ENCODE data around the gene CACNA1D. TPM values are rescaled to one million over a fixed set of nuclear protein-coding genes. Genes with fewer than 3 reads are reported as not detected.

Gene CACNA1D
- total RNA-seq, 2 donors from 2014 or later = 9.9 to 20.4 TPM

DNA sequence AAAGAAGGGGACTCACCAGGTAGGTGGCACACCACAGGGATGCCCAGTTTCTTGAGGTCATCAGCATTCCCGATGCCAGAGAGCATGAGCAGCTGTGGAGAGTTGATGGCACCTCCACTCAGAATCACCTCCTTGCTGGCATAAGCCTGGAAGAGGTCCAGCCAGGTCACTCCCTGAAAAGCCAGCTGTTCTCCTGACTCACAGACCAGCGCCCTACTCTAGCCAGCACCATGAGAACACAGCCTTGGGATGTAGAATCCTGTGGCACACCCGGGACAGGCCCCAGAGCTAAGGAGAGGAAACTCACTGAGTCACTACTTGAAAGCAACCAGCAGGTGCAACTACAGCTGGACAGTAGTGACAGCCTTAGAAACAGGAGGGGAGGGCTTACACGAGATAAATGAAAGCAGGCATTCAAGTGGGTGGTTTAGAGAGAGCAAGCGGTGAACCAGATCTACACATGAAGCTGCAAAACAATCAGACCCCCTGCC is 327.3 kb downstream of the CACNA1D start:
- no peak for TF ChIP-seq POLR2A (IDR thresholded peaks at IDR 0.05)
- TF ChIP-seq, protein P1, sequence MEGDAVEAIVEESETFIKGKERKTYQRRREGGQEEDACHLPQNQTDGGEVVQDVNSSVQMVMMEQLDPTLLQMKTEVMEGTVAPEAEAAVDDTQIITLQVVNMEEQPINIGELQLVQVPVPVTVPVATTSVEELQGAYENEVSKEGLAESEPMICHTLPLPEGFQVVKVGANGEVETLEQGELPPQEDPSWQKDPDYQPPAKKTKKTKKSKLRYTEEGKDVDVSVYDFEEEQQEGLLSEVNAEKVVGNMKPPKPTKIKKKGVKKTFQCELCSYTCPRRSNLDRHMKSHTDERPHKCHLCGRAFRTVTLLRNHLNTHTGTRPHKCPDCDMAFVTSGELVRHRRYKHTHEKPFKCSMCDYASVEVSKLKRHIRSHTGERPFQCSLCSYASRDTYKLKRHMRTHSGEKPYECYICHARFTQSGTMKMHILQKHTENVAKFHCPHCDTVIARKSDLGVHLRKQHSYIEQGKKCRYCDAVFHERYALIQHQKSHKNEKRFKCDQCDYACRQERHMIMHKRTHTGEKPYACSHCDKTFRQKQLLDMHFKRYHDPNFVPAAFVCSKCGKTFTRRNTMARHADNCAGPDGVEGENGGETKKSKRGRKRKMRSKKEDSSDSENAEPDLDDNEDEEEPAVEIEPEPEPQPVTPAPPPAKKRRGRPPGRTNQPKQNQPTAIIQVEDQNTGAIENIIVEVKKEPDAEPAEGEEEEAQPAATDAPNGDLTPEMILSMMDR (IDR thresholded peaks at IDR 0.05) = no peak
- peaks cover 9% of the 10 kb centered on the region for H3K4me1 ChIP-seq
- DNase-seq (peak in 1 of 4 donors; percentile 42), ATAC-seq (peak; percentile 25)
- H3K9me3 ChIP-seq = no peaks in the 10 kb centered on the region
- H3K4me3 ChIP-seq = no peak overlapping the region
- intact Hi-C loops (cut with DNase I) = no loop called here
- H3K36me3 ChIP-seq (replicated peaks in 1 of 2; ENCODE audit: insufficient read depth in 1 of 2, low read depth in 2 of 2) = peaks cover 15 to 39% of the 10 kb centered on the region in 2 donors
- 65 to 73% methylated on average over 5 of the region's 5 CpGs for WGBS, 2 donors
- no peaks in the 10 kb centered on the region for H3K27me3 ChIP-seq
- H3K27ac ChIP-seq = no peak overlapping the region

DNA sequence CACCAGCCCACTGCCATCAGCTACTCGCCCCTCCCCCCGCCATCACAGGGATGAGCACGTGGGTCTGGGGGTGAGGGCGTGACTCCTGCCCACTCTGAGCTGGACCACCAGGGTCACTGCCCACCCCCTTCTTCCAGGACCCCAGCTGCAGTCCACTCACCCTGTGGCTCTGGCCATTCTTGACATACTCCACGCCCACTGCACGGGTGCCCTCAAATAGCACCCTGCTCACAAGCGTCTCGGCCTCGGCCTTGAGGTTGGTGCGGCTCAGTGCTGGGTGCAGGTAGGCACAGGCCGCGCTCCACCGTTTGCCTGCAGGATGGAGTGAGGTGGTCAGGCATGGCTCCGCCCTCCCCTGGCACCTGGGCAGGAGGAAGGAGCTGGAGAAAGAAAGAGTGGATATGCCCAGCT is 327.9 kb downstream of the CACNA1D start:
- ATAC-seq = no peak
- Histone ChIP-seq H3K4me1 (peaks cover 9% of the 10 kb centered on the region), H3K27ac (no peak overlapping the region), H3K36me3 (replicated peaks in 1 of 2; ENCODE audit: insufficient read depth in 1 of 2, low read depth in 2 of 2) (peaks cover 11 to 33% of the 10 kb centered on the region in 2 donors), H3K9me3 (no peaks in the 10 kb centered on the region), H3K4me3 (no peak overlapping the region), H3K27me3 (no peaks in the 10 kb centered on the region)
- DNase-seq = peak in 1 of 4 donors; percentile 14
- no peak for TF ChIP-seq POLR2A (IDR thresholded peaks at IDR 0.05)
- TF ChIP-seq, protein P1 (IDR thresholded peaks at IDR 0.05) = no peak
- intact Hi-C loops (cut with DNase I) = no loop called here
- 89 to 100% methylated on average over 2 to 14 of the region's 14 CpGs for WGBS, 2 donors

DNA sequence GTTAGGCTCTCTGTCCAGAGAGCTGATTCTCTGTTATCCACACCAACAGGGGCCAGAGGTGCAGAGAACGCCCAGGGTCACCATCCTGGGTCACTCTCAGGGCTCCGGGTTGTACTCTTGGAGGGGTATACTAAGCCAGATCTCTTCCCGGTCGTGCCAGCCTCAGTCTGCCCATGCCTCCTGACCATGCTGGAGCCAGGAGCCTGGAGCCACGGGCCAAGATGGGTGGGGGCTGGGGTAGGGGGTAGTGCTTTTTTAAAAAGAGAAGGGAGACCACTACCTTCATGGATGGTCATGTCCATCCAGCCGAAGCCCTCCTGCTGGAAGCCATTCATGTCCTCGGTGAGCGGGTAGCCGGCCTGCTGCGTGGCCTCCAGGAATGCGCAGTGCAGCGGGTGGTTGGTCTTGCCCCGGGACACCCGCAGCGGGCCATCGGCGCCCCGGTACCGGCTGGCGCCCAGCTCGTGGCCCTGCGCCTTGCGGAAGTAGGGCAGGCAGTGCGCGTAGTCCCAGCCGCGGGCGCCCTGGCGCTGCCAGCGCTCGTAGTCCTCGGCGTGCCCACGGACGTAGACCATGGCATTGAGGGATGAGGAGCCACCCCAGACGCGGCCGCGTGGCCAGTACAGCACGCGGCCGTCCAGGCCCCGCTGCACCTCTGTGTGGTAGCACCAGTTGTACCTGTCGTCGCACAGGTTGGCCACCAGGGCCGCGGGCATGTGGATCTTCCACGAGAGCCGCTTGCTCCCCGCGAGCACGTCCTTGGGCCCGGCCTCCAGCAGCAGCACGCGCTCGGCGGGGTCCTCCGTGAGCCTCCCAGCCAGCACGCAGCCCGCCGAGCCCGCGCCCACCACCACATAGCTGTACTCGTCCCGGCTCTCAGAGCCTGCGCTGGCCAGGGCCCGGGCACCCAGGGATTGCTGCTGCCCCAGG is 328.9 kb downstream of the CACNA1D start:
- Histone ChIP-seq H3K27me3 (no peaks in the 10 kb centered on the region), H3K27ac (no peak overlapping the region), H3K36me3 (replicated peaks in 1 of 2; ENCODE audit: insufficient read depth in 1 of 2, low read depth in 2 of 2) (peaks cover 6 to 24% of the 10 kb centered on the region in 2 donors), H3K4me3 (no peak overlapping the region), H3K9me3 (no peaks in the 10 kb centered on the region), H3K4me1 (peaks cover 9% of the 10 kb centered on the region)
- no peak for ATAC-seq
- 94 to 96% methylated on average over 3 to 65 of the region's 67 CpGs for WGBS, 2 donors
- intact Hi-C loops (cut with DNase I) = no loop called here
- peak in 1 of 4 donors; percentile 9 for DNase-seq
- TF ChIP-seq, protein P1 (IDR thresholded peaks at IDR 0.05) = no peak
- TF ChIP-seq POLR2A (IDR thresholded peaks at IDR 0.05) = no peak

DNA sequence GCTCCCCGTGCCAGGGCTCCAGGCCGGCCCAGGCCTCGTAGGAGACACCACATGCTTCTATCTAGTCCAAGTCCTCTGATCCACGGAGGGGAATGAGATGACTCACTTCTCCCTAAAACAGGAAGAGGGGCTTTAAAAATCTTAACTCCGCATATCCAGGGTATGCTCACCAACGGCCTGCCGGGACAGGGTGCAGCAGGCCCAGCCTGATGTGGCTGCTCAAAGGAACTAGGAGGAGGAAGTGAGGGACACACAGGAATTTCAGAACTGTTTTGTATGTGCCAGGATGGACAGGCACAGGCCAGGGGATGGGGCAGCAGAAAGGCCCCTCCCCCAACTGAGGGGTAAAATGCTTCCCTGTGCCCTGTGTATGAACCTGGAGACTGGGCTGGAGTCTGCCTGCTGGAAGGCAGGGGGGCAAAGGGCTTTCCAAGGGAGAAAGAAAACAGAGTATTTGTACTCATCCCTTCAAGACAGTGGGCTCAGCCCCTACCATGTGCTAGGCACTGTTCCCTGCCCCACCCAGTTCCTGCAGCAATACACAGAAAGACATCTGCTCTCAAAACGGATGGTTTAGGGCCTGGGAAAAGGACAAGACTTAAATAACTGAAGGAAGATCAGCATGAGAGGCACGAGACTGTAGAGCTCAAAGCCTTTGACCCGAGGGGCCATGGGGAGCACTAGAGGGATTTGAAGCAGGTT is 329.7 kb downstream of the CACNA1D start:
- ATAC-seq = no peak
- Histone ChIP-seq H3K4me3 (no peak overlapping the region), H3K4me1 (peaks cover 9% of the 10 kb centered on the region), H3K27me3 (no peaks in the 10 kb centered on the region), H3K36me3 (replicated peaks in 1 of 2; ENCODE audit: insufficient read depth in 1 of 2, low read depth in 2 of 2) (peaks cover 0 to 17% of the 10 kb centered on the region in 2 donors), H3K27ac (no peak overlapping the region), H3K9me3 (no peaks in the 10 kb centered on the region)
- intact Hi-C loops (cut with DNase I) = no loop called here
- peak in 1 of 4 donors; percentile 2 for DNase-seq
- TF ChIP-seq POLR2A (IDR thresholded peaks at IDR 0.05) = no peak
- TF ChIP-seq, protein P1 (IDR thresholded peaks at IDR 0.05) = no peak
- 75 to 85% methylated on average over 8 to 10 of the region's 10 CpGs for WGBS, 2 donors

Data from body of pancreas (tissue), 4 donors.